ENCODE results near the gene INTS1. TPM values are rescaled to one million over a fixed set of nuclear protein-coding genes. Genes with fewer than 3 reads are reported as not detected.

Gene INTS1
- total RNA-seq, 4 donors from 2014 or later = 29.8 to 65.5 (median 41.4) TPM

DNA sequence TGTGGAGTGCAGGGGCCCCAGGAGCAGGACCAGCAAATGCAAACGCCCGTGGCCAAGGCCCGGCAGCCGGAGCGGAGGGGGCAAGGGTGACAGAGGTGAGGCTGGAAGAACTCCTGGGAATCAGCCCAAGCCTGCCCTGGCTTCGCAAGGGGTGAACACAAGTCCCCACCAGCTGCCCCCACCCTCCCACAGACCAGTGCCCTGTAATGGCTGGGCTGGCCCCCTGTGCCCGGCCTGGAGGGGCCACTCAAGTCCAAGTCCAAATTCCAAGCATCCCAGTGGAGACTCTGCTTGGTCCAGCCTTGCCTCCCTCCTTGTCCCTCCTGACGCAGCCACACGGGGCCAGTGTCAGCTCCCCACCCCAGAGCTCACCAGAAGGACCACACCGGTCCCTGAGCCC, 73.0 kb downstream of the INTS1 start:
- Histone ChIP-seq H3K4me1 (peaks cover 0 to 14% (median 5%) of the 10 kb centered on the region in 3 donors), H3K27me3 (peaks cover 65% of the 10 kb centered on the region), H3K27ac (no peak overlapping the region), H3K4me3 (no peak overlapping the region), H3K36me3 (peaks cover 0 to 3% of the 10 kb centered on the region in 2 donors), H3K9me3 (no peaks in the 10 kb centered on the region)
- no peak for TF ChIP-seq EP300 (IDR thresholded peaks at IDR 0.05)
- TF ChIP-seq, protein P1, sequence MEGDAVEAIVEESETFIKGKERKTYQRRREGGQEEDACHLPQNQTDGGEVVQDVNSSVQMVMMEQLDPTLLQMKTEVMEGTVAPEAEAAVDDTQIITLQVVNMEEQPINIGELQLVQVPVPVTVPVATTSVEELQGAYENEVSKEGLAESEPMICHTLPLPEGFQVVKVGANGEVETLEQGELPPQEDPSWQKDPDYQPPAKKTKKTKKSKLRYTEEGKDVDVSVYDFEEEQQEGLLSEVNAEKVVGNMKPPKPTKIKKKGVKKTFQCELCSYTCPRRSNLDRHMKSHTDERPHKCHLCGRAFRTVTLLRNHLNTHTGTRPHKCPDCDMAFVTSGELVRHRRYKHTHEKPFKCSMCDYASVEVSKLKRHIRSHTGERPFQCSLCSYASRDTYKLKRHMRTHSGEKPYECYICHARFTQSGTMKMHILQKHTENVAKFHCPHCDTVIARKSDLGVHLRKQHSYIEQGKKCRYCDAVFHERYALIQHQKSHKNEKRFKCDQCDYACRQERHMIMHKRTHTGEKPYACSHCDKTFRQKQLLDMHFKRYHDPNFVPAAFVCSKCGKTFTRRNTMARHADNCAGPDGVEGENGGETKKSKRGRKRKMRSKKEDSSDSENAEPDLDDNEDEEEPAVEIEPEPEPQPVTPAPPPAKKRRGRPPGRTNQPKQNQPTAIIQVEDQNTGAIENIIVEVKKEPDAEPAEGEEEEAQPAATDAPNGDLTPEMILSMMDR (IDR thresholded peaks at IDR 0.05) = no peak
- no peak for TF ChIP-seq POLR2AphosphoS5 (IDR thresholded peaks at IDR 0.05)
- TF ChIP-seq POLR2A (IDR thresholded peaks at IDR 0.05) = no peak
- 54% methylated on average over 6 of the region's 10 CpGs; no CpG with 5 or more reads in 1 of the 2 donors for WGBS, 2 donors (ENCODE audit: low coverage in 1 of 2)
- no peak for ATAC-seq

DNA sequence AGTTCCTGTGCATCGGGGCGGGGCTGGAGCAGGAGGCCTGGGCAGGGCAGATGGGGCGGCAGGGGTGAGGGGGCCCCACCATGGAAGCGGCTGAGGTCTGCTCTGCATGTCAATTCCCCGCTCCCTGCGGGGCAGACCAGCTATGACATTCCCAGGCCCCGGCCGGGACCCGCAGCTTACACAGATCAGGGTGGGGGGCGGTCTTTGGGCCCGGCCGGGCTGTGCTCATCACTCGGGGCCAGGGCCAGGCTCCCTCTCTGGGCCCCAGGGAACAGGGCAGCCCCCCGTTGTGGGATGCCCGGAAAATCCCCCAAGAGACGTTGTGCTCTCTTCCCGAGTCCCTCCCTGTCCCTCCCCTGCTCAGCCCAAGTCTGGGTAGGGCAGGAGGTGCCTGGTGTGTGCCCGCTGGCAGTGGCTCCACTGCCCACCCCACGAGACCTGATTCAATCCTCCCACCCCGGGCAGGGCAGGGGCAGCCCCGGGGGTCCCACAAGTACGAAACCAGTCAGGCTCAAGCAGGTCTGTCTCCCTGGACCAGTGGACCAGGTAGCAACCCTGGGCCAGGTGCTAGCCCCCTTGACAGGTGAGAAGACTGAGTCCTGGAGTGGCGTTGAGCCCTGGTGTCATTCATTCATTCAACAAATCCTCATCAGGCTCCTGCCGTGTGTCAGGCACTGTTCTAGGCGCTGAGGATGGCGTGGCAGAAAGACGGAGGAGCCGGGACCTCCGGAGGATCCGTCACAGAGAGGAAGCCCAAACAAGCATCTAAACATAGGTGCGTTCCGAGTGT, 73.9 kb downstream of the INTS1 start:
- H3K27ac ChIP-seq = no peak overlapping the region
- no peaks in the 10 kb centered on the region for H3K9me3 ChIP-seq
- H3K4me1 ChIP-seq = peaks cover 0 to 14% (median 5%) of the 10 kb centered on the region in 3 donors
- TF ChIP-seq POLR2A (IDR thresholded peaks at IDR 0.05) = no peak
- TF ChIP-seq EP300 (IDR thresholded peaks at IDR 0.05) = no peak
- TF ChIP-seq POLR2AphosphoS5 (IDR thresholded peaks at IDR 0.05) = no peak
- TF ChIP-seq, protein P1 (IDR thresholded peaks at IDR 0.05) = no peak
- no peak for ATAC-seq
- H3K4me3 ChIP-seq = no peak overlapping the region
- peaks cover 75% of the 10 kb centered on the region for H3K27me3 ChIP-seq
- 80 to 86% methylated on average over 2 to 7 of the region's 32 CpGs for WGBS, 2 donors (ENCODE audit: low coverage in 1 of 2)
- H3K36me3 ChIP-seq = no peaks in the 10 kb centered on the region

DNA sequence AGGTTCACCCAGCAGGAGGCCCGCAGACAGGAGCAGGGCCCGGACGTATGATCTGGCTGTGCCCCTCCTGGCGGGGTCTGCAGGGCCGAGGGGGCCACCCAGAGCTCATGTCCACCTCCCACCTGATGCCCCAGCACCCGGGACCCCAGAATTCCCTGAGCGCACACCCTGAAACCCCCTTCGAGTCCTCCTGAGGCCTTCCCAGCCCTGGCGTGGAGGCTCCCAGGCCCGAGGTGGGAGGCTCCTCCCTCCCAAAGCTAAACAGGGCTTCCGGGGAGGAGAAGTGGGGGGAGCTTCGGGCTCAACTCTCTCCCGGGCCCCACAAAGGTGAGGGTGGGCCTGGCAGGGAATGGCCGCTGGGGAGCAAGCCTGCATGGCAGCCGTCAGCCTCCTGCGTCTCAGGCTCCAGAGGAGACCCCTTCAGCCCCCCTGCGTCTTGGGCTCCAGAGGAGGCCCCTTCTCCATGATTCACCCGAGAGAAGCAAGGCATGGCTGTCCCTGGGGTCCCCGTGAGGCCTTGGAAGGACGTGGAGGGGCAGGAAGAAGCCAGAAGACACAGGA, 75.2 kb downstream of the INTS1 start:
- 5% methylated on average over 4 of the region's 20 CpGs; no CpG with 5 or more reads in 1 of the 2 donors for WGBS, 2 donors (ENCODE audit: low coverage in 1 of 2)

DNA sequence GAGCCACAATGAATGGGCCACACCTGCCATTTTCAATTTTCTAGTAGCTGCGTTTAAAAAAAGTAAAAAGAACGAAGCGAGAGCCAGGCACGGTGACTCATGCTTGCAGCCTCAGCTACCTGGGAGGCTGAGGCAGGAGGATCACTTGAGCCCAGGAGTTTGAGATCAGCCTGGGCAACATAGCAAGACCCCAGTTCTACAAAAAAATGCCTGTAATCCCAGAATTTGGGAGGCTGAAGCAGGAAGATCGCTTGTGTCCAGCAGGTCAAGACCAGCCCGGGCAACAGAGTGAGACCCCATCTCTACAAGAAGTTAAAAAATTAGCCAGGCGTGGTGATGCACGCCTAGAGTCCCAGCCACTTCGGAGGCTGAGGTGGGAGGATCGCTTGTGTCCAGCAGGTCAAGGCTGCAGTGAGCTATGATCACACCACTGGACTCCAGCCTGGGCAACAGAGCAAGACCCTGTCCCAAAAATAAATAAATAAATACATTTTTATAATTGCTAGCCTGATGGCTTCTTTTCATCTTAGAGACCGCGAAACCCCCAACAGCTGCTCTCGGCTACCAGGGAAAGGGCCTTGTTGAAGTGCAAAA, 77.0 kb downstream of the INTS1 start:
- TF ChIP-seq EP300 (IDR thresholded peaks at IDR 0.05) (no peak), POLR2AphosphoS5 (IDR thresholded peaks at IDR 0.05) (no peak), POLR2A (IDR thresholded peaks at IDR 0.05) (no peak)
- TF ChIP-seq, protein P1 (IDR thresholded peaks at IDR 0.05) = no peak
- H3K27ac ChIP-seq = no peak overlapping the region
- 85 to 91% methylated on average over 5 to 12 of the region's 13 CpGs for WGBS, 2 donors (ENCODE audit: low coverage in 1 of 2)
- peaks cover 87% of the 10 kb centered on the region for H3K27me3 ChIP-seq
- no peak for ATAC-seq
- H3K36me3 ChIP-seq = no peaks in the 10 kb centered on the region
- H3K9me3 ChIP-seq = no peaks in the 10 kb centered on the region
- peaks cover 0 to 5% (median under 1%) of the 10 kb centered on the region in 3 donors for H3K4me1 ChIP-seq
- H3K4me3 ChIP-seq = no peak overlapping the region

More for the DNA sequence above, 75.2 kb downstream of the INTS1 start:
- Histone ChIP-seq H3K4me3 (no peak overlapping the region), H3K27me3 (peaks cover 83% of the 10 kb centered on the region), H3K36me3 (no peaks in the 10 kb centered on the region), H3K27ac (no peak overlapping the region), H3K4me1 (peaks cover 0 to 14% (median 5%) of the 10 kb centered on the region in 3 donors), H3K9me3 (no peaks in the 10 kb centered on the region)
- no peak for ATAC-seq
- TF ChIP-seq POLR2AphosphoS5 (IDR thresholded peaks at IDR 0.05) (no peak), EP300 (IDR thresholded peaks at IDR 0.05) (no peak), POLR2A (IDR thresholded peaks at IDR 0.05) (no peak)
- TF ChIP-seq, protein P1 (IDR thresholded peaks at IDR 0.05) = no peak
